PC-9 (cell line): Measurements from ENCODE around the gene ZNF785. TPM values are rescaled to one million over a fixed set of nuclear protein-coding genes. Genes with fewer than 3 reads are reported as not detected.

Source experiments
- BruUV-seq: library from RNA; stranded (reverse); fragments of 400-500 nt; replicated peaks from 2 replicates; lab custom pipeline; 2021; lab: Mats Ljungman, UMichigan
- CTCF ChIA-PET: fragments of 300-600 bp; sonication (Branson Sonifier 250); formaldehyde crosslinking; loops from one replicate; lab custom pipeline; 2022; ENCODE audit warnings: antibody characterized with exemption; lab: Charles Lee
- POLR2A ChIA-PET: fragments of 300-600 bp; sonication (Branson Sonifier 250); formaldehyde crosslinking; loops from one replicate; lab custom pipeline; 2022; ENCODE audit warnings: antibody characterized with exemption; ENCODE audit not compliant: unreplicated experiment; lab: Charles Lee
- DNase-seq, 2 experiments: peaks; one replicate each; pipeline versions ENCODE4 v3.0.0 to v3.0.0-alpha.2; 2015 to 2022; ENCODE audit warnings: mixed read lengths in 1 of 2
- H2AFZ ChIP-seq: fragments of 200-600 bp; sonication (generic); 2 replicates; pipeline ENCODE4 v1.8.1; 2017; ENCODE audit warnings: antibody characterized with exemption
- H3F3A ChIP-seq: fragments of 200-600 bp; sonication (generic); 2 replicates; pipeline ENCODE4 v1.8.1; 2017; ENCODE audit warnings: antibody characterized with exemption, mild to moderate bottlenecking, low read depth; ENCODE audit not compliant: insufficient read depth
- H3K27ac ChIP-seq: fragments of 200-600 bp; sonication (generic); 2 replicates; pipeline ENCODE4 v1.6.1; 2016; ENCODE audit warnings: mixed run types
- H3K27me3 ChIP-seq: fragments of 200-600 bp; sonication (generic); 2 replicates; pipeline ENCODE4 v1.6.1; 2016; ENCODE audit warnings: low read depth, mixed run types; ENCODE audit not compliant: insufficient read depth
- H3K36me3 ChIP-seq: fragments of 200-600 bp; sonication (generic); 2 replicates; pipeline ENCODE4 v1.6.1; 2016; ENCODE audit warnings: low read depth, mixed run types
- H3K4me1 ChIP-seq: fragments of 200-600 bp; sonication (generic); replicated peaks from 2 replicates; pipeline ENCODE4 v1.6.1; 2016; ENCODE audit warnings: mixed run types; ENCODE audit not compliant: insufficient read depth
- H3K4me2 ChIP-seq: fragments of 200-600 bp; sonication (generic); 2 replicates; pipeline ENCODE4 v1.6.1; 2017; ENCODE audit warnings: mixed run types
- H3K4me3 ChIP-seq: fragments of 200-600 bp; sonication (generic); 2 replicates; pipeline ENCODE4 v1.6.1; 2016; ENCODE audit warnings: mixed run types
- H3K79me2 ChIP-seq: fragments of 200-600 bp; sonication (generic); 2 replicates; pipeline ENCODE4 v1.6.1; 2017; ENCODE audit warnings: low read depth, mixed run types
- H3K9me2 ChIP-seq: fragments of 200-600 bp; sonication (generic); 2 replicates; pipeline ENCODE4 v1.8.1; 2017; ENCODE audit warnings: mild to moderate bottlenecking; ENCODE audit not compliant: insufficient read depth
- H3K9me3 ChIP-seq: fragments of 200-600 bp; sonication (generic); 2 replicates; pipeline ENCODE4 v1.8.1; 2016; ENCODE audit warnings: low read depth; ENCODE audit not compliant: insufficient read depth
- H4K20me1 ChIP-seq: fragments of 200-600 bp; sonication (generic); 2 replicates; pipeline ENCODE4 v1.8.1; 2017; ENCODE audit not compliant: insufficient read depth
- EZH2 ChIP-seq: fragments of 200-600 bp; sonication (generic); IDR thresholded peaks from 2 replicates; pipeline ENCODE4 v1.8.0; 2017; ENCODE audit warnings: antibody characterized with exemption, low read depth
- intact Hi-C: fragments of 100-400 bp; cut with micrococcal nuclease; formaldehyde crosslinking; loops from one replicate; pipeline ENCODE4 v1.10.0; 2022; ENCODE audit not compliant: unreplicated experiment
- total RNA-seq: library from RNA; stranded (reverse); gene quantifications from 2 replicates; pipeline ENCODE4 v1.2.3, GENCODE V29; 2021
- TF ChIP-seq, protein P1 (sequence below): fragments of 200-600 bp; sonication (generic); conservative IDR thresholded peaks from 2 replicates; pipeline ENCODE4 v1.6.1; 2017; ENCODE audit warnings: mixed run types, antibody characterized with exemption, mild to moderate bottlenecking, moderate library complexity

ZNF785 gene
- total RNA-seq, 1 experiment from 2014 or later, result 30.9 TPM

DNA sequence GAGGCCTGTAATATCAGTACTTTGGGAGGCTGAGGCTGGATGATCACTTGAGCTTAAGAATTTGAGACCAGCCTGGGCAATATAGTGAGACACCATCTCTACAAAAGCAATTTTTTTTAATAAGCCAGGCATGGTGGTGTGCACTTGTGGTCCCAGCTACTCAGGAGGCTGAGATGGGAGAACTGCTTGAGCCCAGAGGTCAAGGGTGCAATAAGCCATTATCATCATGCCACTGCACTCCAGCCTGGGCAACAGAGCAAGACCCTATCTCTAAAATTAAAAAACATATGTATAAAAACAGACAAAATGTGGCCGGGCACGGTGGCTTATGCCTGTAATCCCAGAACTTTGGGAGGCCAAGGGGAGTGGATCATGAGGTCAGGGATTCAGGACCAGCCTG, 3.2 kb upstream of the ZNF785 start:
- H3K4me3 ChIP-seq, result no peak overlapping the region
- H3K27me3 ChIP-seq, result no peaks in the 10 kb centered on the region
- BruUV-seq, result no TSS peak
- ChIA-PET CTCF (interaction anchor here (0.6 kb wide), 1 partner anchor 17 kb away, joined by 5 read pairs; no protein-coding TSS in a partner anchor), POLR2A (interaction anchor here (0.6 kb wide), 1 partner anchor 55 kb away, joined by 7 read pairs; no protein-coding TSS in a partner anchor)
- H3F3A ChIP-seq, result peaks cover 13% of the 10 kb centered on the region; the same call in 1 of the 2 replicates
- 0 out of 2 replicates have a peak, but pooled peaks cover 2% of the 10 kb centered on the region for H3K36me3 ChIP-seq
- H3K27ac ChIP-seq, result no peak overlapping the region
- no peak overlapping the region for H2AFZ ChIP-seq
- no peaks in the 10 kb centered on the region for H3K9me3 ChIP-seq
- DNase-seq, result no peak
- H3K4me2 ChIP-seq, result no peak overlapping the region
- H3K9me2 ChIP-seq, result no peaks in the 10 kb centered on the region
- intact Hi-C loops, result no loop called here
- TF ChIP-seq, protein P1, sequence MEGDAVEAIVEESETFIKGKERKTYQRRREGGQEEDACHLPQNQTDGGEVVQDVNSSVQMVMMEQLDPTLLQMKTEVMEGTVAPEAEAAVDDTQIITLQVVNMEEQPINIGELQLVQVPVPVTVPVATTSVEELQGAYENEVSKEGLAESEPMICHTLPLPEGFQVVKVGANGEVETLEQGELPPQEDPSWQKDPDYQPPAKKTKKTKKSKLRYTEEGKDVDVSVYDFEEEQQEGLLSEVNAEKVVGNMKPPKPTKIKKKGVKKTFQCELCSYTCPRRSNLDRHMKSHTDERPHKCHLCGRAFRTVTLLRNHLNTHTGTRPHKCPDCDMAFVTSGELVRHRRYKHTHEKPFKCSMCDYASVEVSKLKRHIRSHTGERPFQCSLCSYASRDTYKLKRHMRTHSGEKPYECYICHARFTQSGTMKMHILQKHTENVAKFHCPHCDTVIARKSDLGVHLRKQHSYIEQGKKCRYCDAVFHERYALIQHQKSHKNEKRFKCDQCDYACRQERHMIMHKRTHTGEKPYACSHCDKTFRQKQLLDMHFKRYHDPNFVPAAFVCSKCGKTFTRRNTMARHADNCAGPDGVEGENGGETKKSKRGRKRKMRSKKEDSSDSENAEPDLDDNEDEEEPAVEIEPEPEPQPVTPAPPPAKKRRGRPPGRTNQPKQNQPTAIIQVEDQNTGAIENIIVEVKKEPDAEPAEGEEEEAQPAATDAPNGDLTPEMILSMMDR, result no peak
- TF ChIP-seq EZH2, result no peak
- H3K79me2 ChIP-seq, result peaks cover 37% of the 10 kb centered on the region
- H4K20me1 ChIP-seq, result no peaks in the 10 kb centered on the region
- peaks cover 12% of the 10 kb centered on the region; the same call in 1 of the 2 replicates for H3K4me1 ChIP-seq

DNA sequence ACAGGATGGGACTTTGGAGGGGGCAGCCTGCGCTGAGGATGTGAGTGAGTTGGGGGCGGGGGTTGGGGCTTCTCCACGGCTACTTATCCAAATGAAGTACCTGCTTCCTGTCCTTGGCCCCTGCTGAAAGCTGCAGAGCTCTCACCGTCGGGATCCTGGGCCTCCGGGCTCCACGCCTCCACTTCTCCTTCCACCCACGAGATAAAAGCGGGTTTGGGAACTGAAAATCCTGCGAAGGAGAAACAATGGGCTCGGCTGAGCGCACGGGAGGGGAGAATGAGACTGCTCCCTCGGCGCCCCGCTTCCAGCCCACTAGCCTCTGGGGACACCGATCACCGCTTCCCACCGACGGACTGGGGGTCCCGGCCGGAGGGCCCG, 486 bp downstream of the ZNF785 start:
- TF ChIP-seq, protein P1, result no peak
- BruUV-seq, result no TSS peak
- DNase-seq, result no peak
- CTCF ChIA-PET, result interaction anchor here (0.7 to 1.6 kb wide), 2 partner anchors 13 to 155 kb away, joined by 4 read pairs; partner anchors contain the start of genes DCTPP1 and ZNF688
- POLR2A ChIA-PET, result interaction anchor here (0.7 to 1.0 kb wide), 2 partner anchors 13 to 27 kb away, joined by 7 to 8 read pairs; partner anchors contain the start of gene ZNF764
- peak overlapping the region; percentile 95 for H3K4me2 ChIP-seq
- intact Hi-C loops, result loop anchor here (1.0 to 2.0 kb wide), 4 partner anchors 14 to 74 kb away; partner anchors contain the start of genes FBRS, ZNF688 and ZNF764
- H3K79me2 ChIP-seq, result peaks cover 51% of the 10 kb centered on the region
- H4K20me1 ChIP-seq, result no peaks in the 10 kb centered on the region; the same call in 1 of the 2 replicates
- H3K27me3 ChIP-seq, result no peaks in the 10 kb centered on the region
- peak overlapping the region; percentile 89 for H3K4me3 ChIP-seq
- 0 out of 2 replicates have a peak, but pooled peaks cover 7% of the 10 kb centered on the region for H3K36me3 ChIP-seq
- H3K9me3 ChIP-seq, result no peaks in the 10 kb centered on the region
- H3K4me1 ChIP-seq, result peaks cover 12% of the 10 kb centered on the region; the same call in 1 of the 2 replicates
- H3K9me2 ChIP-seq, result no peaks in the 10 kb centered on the region
- peak overlapping the region; percentile 57 for H3K27ac ChIP-seq
- H2AFZ ChIP-seq, result peak overlapping the region; percentile 97
- peaks cover 11% of the 10 kb centered on the region; the same call in 1 of the 2 replicates for H3F3A ChIP-seq

DNA sequence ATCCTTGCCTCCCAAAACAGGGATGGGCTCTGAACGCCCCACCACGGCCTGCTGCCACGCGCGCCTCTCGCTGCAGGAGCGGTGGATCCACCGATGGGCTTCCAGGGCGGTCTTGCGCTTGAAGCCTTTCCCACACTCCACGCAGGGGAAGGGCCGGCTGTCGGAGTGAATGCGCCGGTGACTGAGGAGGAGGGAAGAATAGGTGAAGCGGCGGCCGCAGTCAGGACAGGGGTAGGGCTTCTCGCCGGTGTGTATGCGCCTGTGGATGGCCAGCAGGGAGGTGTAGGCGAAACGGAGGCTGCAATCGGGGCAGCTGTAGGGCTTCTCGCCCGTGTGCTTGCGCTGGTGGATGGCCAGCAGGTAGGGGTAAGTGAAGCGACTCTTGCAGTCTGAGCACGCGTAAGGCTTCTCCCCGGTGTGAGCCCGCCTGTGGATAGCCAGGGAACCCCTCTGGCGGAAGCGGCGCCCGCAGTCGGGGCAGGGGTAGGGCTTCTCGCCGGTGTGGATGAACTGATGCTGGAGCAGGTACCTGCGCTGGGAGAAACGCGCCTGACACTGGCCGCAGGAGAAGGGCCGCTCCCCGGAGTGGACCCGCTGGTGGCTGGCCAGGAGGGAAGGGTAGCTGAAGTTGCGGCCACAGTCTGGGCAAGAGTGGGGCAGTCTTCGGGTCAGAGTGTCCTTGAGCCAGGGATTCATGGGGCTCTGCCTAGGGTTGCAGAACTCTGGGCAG, 2.7 kb downstream of the ZNF785 start:
- H4K20me1 ChIP-seq, result no peaks in the 10 kb centered on the region; the same call in 1 of the 2 replicates
- no peaks in the 10 kb centered on the region for H3K9me2 ChIP-seq
- H3K36me3 ChIP-seq, result 0 out of 2 replicates have a peak, but pooled peaks cover 7% of the 10 kb centered on the region
- no peaks in the 10 kb centered on the region for H3K9me3 ChIP-seq
- POLR2A ChIA-PET, result no interaction called here
- TF ChIP-seq, protein P1, result no peak
- TF ChIP-seq EZH2, result no peak
- intact Hi-C loops, result no loop called here
- H3K79me2 ChIP-seq, result peaks cover 47% of the 10 kb centered on the region
- H3F3A ChIP-seq, result peaks cover 6% of the 10 kb centered on the region; the same call in 1 of the 2 replicates
- H3K4me2 ChIP-seq, result no peak overlapping the region
- no peak for DNase-seq
- no TSS peak for BruUV-seq
- no peak overlapping the region for H2AFZ ChIP-seq
- H3K4me3 ChIP-seq, result no peak overlapping the region
- no peak overlapping the region for H3K27ac ChIP-seq
- H3K27me3 ChIP-seq, result no peaks in the 10 kb centered on the region
- H3K4me1 ChIP-seq, result peaks cover 12% of the 10 kb centered on the region; the same call in 1 of the 2 replicates
- CTCF ChIA-PET, result no interaction called here
